ENCODE data around the gene STATH. TPM values are rescaled to one million over a fixed set of nuclear protein-coding genes. Genes with fewer than 3 reads are reported as not detected.

Gene STATH
- total RNA-seq: not detected

DNA sequence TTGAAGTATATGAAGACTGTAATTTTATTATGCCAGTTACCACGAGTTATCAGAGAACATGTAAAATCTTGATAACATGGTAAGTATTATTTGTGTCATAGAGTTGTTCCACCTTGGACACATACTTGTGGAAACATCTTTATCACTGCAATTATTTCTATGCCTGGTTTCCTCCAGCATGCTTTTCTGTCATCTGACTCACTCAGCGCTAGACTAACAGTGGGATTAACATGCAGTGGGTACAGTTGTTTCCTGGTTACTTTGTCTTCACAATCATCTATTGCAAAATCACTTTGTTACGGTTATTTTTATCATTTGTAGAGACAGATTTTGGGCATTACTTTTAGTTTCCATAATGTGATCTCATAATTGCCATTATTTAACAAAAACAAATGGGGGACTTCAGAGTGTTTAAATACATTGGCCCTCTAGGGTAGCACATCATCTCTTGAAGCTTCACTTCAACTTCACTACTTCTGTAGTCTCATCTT is at the start of gene STATH:
Gene STATH (plus strand): TSS at position 441 of the 491 bp plus-strand sequence. CDS start 2,472 bp downstream, outside the sequence.
- H3K4me1 Mint-ChIP-seq: no peaks in the 10 kb centered on the region
- H3K27me3 Mint-ChIP-seq: no peaks in the 10 kb centered on the region
- POLR2A ChIA-PET: no interaction called here
- H3K4me3 Mint-ChIP-seq: no peak within 1 kb of the TSS
- H3K27ac Mint-ChIP-seq: no peak within 1 kb of the TSS
- CTCF ChIA-PET: no interaction called here
- no peak for DNase-seq
- no peaks in the 10 kb centered on the region for H3K36me3 Mint-ChIP-seq (ENCODE audit: low read depth)
- H3K9me3 Mint-ChIP-seq: no peaks in the 10 kb centered on the region

- no peaks in the 10 kb centered on the region for H3K9me3 Mint-ChIP-seq
- H3K4me1 Mint-ChIP-seq: no peaks in the 10 kb centered on the region
- ChIA-PET POLR2A (no interaction called here), CTCF (no interaction called here)
- no peaks in the 10 kb centered on the region for H3K27me3 Mint-ChIP-seq
- no peaks in the 10 kb centered on the region for H3K36me3 Mint-ChIP-seq (ENCODE audit: low read depth)
- DNase-seq: no peak
- no peak overlapping the region for H3K27ac Mint-ChIP-seq
- no peak overlapping the region for H3K4me3 Mint-ChIP-seq
These were observed 44.2 kb upstream of the STATH start for GRCh38 chr4:69951602-69952001.

DNA sequence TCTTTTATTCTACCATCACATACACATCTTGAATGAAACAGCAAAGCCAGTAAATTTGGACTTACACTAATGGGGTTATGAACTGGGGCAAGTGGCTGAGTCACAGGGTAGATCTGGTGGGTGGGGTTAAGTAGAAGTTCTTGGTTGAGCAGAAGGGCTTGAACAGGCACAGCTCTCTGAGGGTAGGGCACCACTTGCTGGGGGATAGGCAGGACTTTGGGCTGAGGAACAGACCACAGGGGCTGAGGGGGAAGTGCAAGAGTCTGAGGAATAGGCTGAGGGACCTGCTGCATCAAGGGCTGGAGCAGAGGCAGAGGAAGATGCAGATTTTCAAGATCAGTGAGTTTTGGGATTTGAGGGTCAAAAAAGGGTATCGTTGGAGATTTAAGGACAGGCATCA is 38.6 kb upstream of the STATH start:
- Mint-ChIP-seq H3K4me1 (no peaks in the 10 kb centered on the region), H3K27ac (no peak overlapping the region), H3K4me3 (no peak overlapping the region), H3K27me3 (no peaks in the 10 kb centered on the region), H3K9me3 (no peaks in the 10 kb centered on the region), H3K36me3 (ENCODE audit: low read depth) (no peaks in the 10 kb centered on the region)
- ChIA-PET CTCF (no interaction called here), POLR2A (no interaction called here)
- no peak for DNase-seq

- Mint-ChIP-seq H3K36me3 (ENCODE audit: low read depth) (no peaks in the 10 kb centered on the region), H3K9me3 (no peaks in the 10 kb centered on the region), H3K27ac (no peak within 1 kb of the TSS), H3K27me3 (no peaks in the 10 kb centered on the region), H3K4me1 (no peaks in the 10 kb centered on the region), H3K4me3 (no peak within 1 kb of the TSS)
- CTCF ChIA-PET: no interaction called here
- POLR2A ChIA-PET: no interaction called here
- DNase-seq: no peak
These were observed 30.1 kb upstream of the STATH start, which contains the start of gene CSN2 for GRCh38 chr4:69965628-69966027. CSN2 (minus strand) TSS chr4:69965728; CDS start chr4:69960995, 4,733 bp downstream.

DNA sequence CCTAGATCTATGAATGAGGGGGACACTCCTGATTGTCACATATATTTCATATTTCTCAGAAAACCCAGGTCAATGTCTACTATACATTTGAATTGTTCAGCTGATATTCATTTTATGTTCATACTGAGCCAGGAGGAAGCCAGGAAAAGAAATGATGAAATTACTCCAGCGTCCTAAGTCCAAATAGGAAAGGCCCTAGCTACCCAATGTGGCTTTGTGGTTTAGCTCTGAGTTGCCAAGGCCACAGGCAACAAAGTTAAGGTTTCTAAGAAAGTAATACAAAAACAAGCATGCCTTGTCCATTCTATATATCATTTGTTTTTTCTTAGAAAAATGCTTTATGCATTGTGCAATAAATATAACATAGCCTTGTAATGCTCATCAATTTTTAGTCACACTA is 25.7 kb upstream of the STATH start:
- Mint-ChIP-seq H3K9me3 (no peaks in the 10 kb centered on the region), H3K4me1 (no peaks in the 10 kb centered on the region), H3K27me3 (no peaks in the 10 kb centered on the region), H3K4me3 (no peak overlapping the region), H3K27ac (no peak overlapping the region), H3K36me3 (ENCODE audit: low read depth) (no peaks in the 10 kb centered on the region)
- no peak for DNase-seq
- ChIA-PET POLR2A (no interaction called here), CTCF (no interaction called here)

DNA sequence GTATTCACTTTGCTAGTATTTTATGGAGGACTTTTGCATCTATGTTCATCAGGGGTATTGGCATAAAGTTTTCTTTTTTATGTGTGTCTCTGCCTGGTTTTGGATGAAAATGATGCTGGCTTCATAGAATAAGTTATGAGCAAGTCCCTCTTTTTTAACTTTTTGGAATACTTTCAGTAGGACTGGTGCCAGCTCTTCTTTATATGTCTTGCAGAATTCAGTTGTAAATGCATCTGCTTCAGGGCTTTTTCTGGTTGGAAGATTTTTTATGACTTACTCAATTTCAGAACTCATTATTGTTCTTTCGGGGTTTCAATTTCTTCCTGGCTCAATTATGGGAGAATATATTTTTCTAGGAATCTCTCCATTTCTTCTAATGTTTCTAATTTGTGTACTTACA is 21.1 kb upstream of the STATH start:
- H3K27me3 Mint-ChIP-seq: no peaks in the 10 kb centered on the region
- no peak overlapping the region for H3K27ac Mint-ChIP-seq
- CTCF ChIA-PET: no interaction called here
- POLR2A ChIA-PET: no interaction called here
- no peaks in the 10 kb centered on the region for H3K36me3 Mint-ChIP-seq (ENCODE audit: low read depth)
- no peaks in the 10 kb centered on the region for H3K4me1 Mint-ChIP-seq
- no peak for DNase-seq
- H3K4me3 Mint-ChIP-seq: no peak overlapping the region
- H3K9me3 Mint-ChIP-seq: no peaks in the 10 kb centered on the region

GRCh38 chr4:69977582-69977981 is 18.2 kb upstream of the STATH start:
- no peak for DNase-seq
- H3K4me1 Mint-ChIP-seq: no peaks in the 10 kb centered on the region
- H3K27ac Mint-ChIP-seq: no peak overlapping the region
- no peak overlapping the region for H3K4me3 Mint-ChIP-seq
- POLR2A ChIA-PET: no interaction called here
- CTCF ChIA-PET: no interaction called here
- no peaks in the 10 kb centered on the region for H3K9me3 Mint-ChIP-seq
- H3K27me3 Mint-ChIP-seq: no peaks in the 10 kb centered on the region
- H3K36me3 Mint-ChIP-seq (ENCODE audit: low read depth): no peaks in the 10 kb centered on the region

GRCh38 chr4:69984030-69984443 is 11.7 kb upstream of the STATH start:
- Mint-ChIP-seq H3K9me3 (no peaks in the 10 kb centered on the region), H3K4me1 (no peaks in the 10 kb centered on the region), H3K36me3 (ENCODE audit: low read depth) (no peaks in the 10 kb centered on the region), H3K27me3 (no peaks in the 10 kb centered on the region), H3K27ac (no peak overlapping the region), H3K4me3 (no peak overlapping the region)
- DNase-seq: no peak
- ChIA-PET CTCF (no interaction called here), POLR2A (no interaction called here)

DNA sequence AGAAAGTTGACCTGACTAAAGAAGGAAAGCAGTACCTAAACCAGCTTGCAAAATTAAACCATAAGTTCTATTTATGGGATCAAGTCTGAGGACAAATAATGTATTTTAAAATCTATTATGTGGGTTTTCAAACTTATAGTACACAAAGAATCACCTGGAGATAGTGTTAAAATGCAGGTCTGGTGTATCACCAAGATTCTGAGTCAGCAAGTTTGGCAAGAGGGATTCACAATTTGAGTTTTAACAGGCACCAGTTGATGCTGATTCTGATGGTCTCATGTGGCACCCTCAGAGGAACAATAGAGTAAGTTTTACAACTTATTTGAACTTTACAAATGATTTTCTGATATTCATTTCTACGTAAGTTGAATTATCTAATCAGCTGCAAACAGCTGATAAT is 9.1 kb upstream of the STATH start:
- no peak overlapping the region for H3K4me3 Mint-ChIP-seq
- CTCF ChIA-PET: no interaction called here

DNA sequence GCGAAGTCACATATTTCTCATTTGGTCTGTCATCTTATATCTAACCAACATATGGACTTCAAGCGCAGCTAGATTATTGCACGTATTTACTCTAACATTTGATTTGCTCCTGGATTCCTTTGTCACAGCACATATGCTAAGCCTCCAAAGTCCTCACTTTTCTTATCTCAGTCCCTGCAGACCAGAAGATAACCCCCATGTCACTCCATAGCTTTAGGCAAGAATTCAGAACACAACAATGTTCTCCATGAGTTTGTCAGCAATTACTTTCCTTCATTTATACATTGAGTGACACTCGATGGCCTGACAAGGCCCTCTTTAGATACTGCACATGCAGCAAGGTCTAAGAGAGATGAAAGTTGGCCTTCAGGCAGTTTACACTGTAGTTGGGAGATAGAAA is 4.8 kb upstream of the STATH start:
- POLR2A ChIA-PET: no interaction called here
- no peaks in the 10 kb centered on the region for H3K9me3 Mint-ChIP-seq
- H3K27ac Mint-ChIP-seq: no peak overlapping the region
- H3K4me1 Mint-ChIP-seq: no peaks in the 10 kb centered on the region
- no peaks in the 10 kb centered on the region for H3K27me3 Mint-ChIP-seq
- no peak overlapping the region for H3K4me3 Mint-ChIP-seq
- CTCF ChIA-PET: no interaction called here
- no peaks in the 10 kb centered on the region for H3K36me3 Mint-ChIP-seq (ENCODE audit: low read depth)
- DNase-seq: no peak

More for the DNA sequence above, 9.1 kb upstream of the STATH start:
- POLR2A ChIA-PET: no interaction called here
- Mint-ChIP-seq H3K9me3 (no peaks in the 10 kb centered on the region), H3K36me3 (ENCODE audit: low read depth) (no peaks in the 10 kb centered on the region), H3K27ac (no peak overlapping the region), H3K4me1 (no peaks in the 10 kb centered on the region), H3K27me3 (no peaks in the 10 kb centered on the region)
- DNase-seq: no peak

GRCh38 chr4:69994782-69995181 is 984 bp upstream of the STATH start:
- H3K27ac Mint-ChIP-seq: no peak overlapping the region
- H3K4me3 Mint-ChIP-seq: no peak overlapping the region
- no peaks in the 10 kb centered on the region for H3K36me3 Mint-ChIP-seq (ENCODE audit: low read depth)
- ChIA-PET CTCF (no interaction called here), POLR2A (no interaction called here)
- DNase-seq: no peak
- H3K4me1 Mint-ChIP-seq: no peaks in the 10 kb centered on the region
- H3K27me3 Mint-ChIP-seq: no peaks in the 10 kb centered on the region
- H3K9me3 Mint-ChIP-seq: no peaks in the 10 kb centered on the region

GRCh38 chr4:69999420-69999819 is 3.7 kb downstream of the STATH start:
- Mint-ChIP-seq H3K4me1 (no peaks in the 10 kb centered on the region), H3K27ac (no peak overlapping the region), H3K9me3 (no peaks in the 10 kb centered on the region), H3K4me3 (no peak overlapping the region), H3K27me3 (no peaks in the 10 kb centered on the region), H3K36me3 (ENCODE audit: low read depth) (no peaks in the 10 kb centered on the region)
- POLR2A ChIA-PET: no interaction called here
- no peak for DNase-seq
- CTCF ChIA-PET: no interaction called here

DNA sequence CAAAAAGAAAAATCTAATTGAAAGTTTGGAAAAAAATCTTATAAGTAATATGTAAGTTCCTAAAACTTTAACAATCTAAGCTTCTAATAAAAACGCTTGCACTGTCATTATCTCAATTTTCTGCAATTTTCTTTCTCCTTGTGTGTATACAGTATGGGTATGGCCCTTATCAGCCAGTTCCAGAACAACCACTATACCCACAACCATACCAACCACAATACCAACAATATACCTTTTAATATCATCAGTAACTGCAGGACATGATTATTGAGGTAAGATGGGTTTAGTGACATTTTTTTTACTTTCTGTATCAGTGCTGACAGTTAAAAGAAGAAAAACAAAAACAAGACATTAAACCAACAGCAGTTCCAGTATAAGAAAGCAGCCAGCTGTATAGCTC is 4.9 kb downstream of the STATH start:
- H3K36me3 Mint-ChIP-seq (ENCODE audit: low read depth): no peaks in the 10 kb centered on the region
- CTCF ChIA-PET: no interaction called here
- no peak overlapping the region for H3K4me3 Mint-ChIP-seq
- POLR2A ChIA-PET: no interaction called here
- H3K27ac Mint-ChIP-seq: no peak overlapping the region
- H3K4me1 Mint-ChIP-seq: no peaks in the 10 kb centered on the region
- H3K9me3 Mint-ChIP-seq: no peaks in the 10 kb centered on the region
- no peak for DNase-seq
- no peaks in the 10 kb centered on the region for H3K27me3 Mint-ChIP-seq

- DNase-seq: no peak
- H3K4me1 Mint-ChIP-seq: no peaks in the 10 kb centered on the region
- H3K4me3 Mint-ChIP-seq: no peak overlapping the region
- H3K36me3 Mint-ChIP-seq (ENCODE audit: low read depth): no peaks in the 10 kb centered on the region
- H3K9me3 Mint-ChIP-seq: no peaks in the 10 kb centered on the region
- no peaks in the 10 kb centered on the region for H3K27me3 Mint-ChIP-seq
- ChIA-PET POLR2A (no interaction called here), CTCF (no interaction called here)
- no peak overlapping the region for H3K27ac Mint-ChIP-seq
These were observed 6.7 kb downstream of the STATH start for GRCh38 chr4:70002507-70002906.

DNA sequence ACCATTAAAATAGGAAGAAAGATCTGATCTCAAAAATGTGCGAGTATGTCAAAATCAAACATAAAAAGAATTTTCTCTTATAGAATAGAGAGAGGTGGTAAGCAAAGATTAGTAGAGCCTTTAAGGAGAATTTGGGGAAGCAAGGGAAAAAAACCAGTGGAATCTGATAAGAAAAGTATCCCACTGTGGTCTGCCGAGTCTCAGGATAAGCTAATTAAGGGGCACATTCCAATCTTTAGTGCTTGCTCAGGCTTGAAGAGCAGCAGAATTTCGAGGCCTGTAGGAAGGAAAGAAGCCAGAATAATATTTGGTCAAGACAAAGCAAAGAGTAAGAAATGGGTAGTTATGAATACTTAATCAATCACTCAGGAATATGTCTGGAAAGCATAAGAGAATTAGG is 13.0 kb downstream of the STATH start:
- no peak overlapping the region for H3K4me3 Mint-ChIP-seq
- no peak for DNase-seq
- no peaks in the 10 kb centered on the region for H3K9me3 Mint-ChIP-seq
- no peaks in the 10 kb centered on the region for H3K4me1 Mint-ChIP-seq
- ChIA-PET CTCF (no interaction called here), POLR2A (no interaction called here)
- no peaks in the 10 kb centered on the region for H3K27me3 Mint-ChIP-seq
- H3K36me3 Mint-ChIP-seq (ENCODE audit: low read depth): no peaks in the 10 kb centered on the region
- H3K27ac Mint-ChIP-seq: no peak overlapping the region

Measured in activated CD4-positive, alpha-beta T cell treated with anti-CD3 and anti-CD28 coated beads, Interleukin-2, amount 10 ng/mL, durations not matched to agents 7 days and 5 days (primary cell).